CD4-positive, alpha-beta T cell (primary cell): Measurements from ENCODE around the gene FNBP1. TPM values are rescaled to one million over a fixed set of nuclear protein-coding genes. Genes with fewer than 3 reads are reported as not detected.

Source experiments
- ATAC-seq: fragments of 200-7000 bp; cut with Tn5 transposase; one replicate; pipeline ENCODE4 v1.10.0; 2022; ENCODE audit warnings: mild to moderate bottlenecking; ENCODE audit not compliant: poor library complexity
- CTCF ChIA-PET: fragments of 350-600 bp; sonication (Branson Sonifier 250); formaldehyde crosslinking; loops from one replicate; lab custom pipeline; 2021; ENCODE audit warnings: antibody characterized with exemption, inconsistent platforms; lab: Charles Lee
- POLR2A ChIA-PET: fragments of 350-600 bp; sonication (Branson Sonifier 250); formaldehyde crosslinking; loops from one replicate; lab custom pipeline; 2021; ENCODE audit warnings: antibody characterized with exemption, inconsistent platforms; lab: Charles Lee
- DNase-seq, 14 experiments: peaks; one replicate each; pipeline ENCODE4 v3.0.0-alpha.2; 2013 to 2020; ENCODE audit warnings: mixed read lengths in 2 of 14
- H3K27ac ChIP-seq, 2 donors: one replicate each; pipeline versions ENCODE4 v1.5.1 to v1.7.0; 2013; ENCODE audit warnings: low read length in 2 of 2, low read depth in 1 of 2, mild to moderate bottlenecking in 1 of 2
- H3K27me3 ChIP-seq, 2 experiments: 1 replicate in 1 of 2; 2 replicates in 1 of 2; pipeline versions ENCODE4 v1.6.1 to v1.7.0; 2013; ENCODE audit warnings: low read length in 2 of 2, control low read depth in 1 of 2, mild to moderate bottlenecking in 1 of 2, moderate library complexity in 1 of 2; ENCODE audit not compliant: insufficient read depth in 2 of 2, control insufficient read depth in 1 of 2
- H3K36me3 ChIP-seq: one replicate; pipeline ENCODE4 v1.6.1; 2013; ENCODE audit warnings: low read length, control low read depth; ENCODE audit not compliant: insufficient read depth
- H3K4me1 ChIP-seq: one replicate; pipeline ENCODE4 v1.6.1; 2013; ENCODE audit warnings: low read length, control low read depth; ENCODE audit not compliant: insufficient read depth
- H3K4me3 ChIP-seq: one replicate; pipeline ENCODE4 v1.5.1; 2013; ENCODE audit warnings: mild to moderate bottlenecking, low read length, moderate library complexity
- H3K9me3 ChIP-seq, 2 experiments: 1 replicate in 1 of 2; 2 replicates in 1 of 2; pipeline versions ENCODE4 v1.6.1 to v1.7.0; 2013; ENCODE audit warnings: low read length in 2 of 2, mild to moderate bottlenecking in 2 of 2, control low read depth in 1 of 2, moderate library complexity in 1 of 2; ENCODE audit not compliant: control insufficient read depth in 1 of 2, insufficient read depth in 1 of 2
- H3K27ac Mint-ChIP-seq: one replicate; pipeline ENCODE4 v1.8.0; 2020; ENCODE audit warnings: mixed read lengths
- H3K27me3 Mint-ChIP-seq: one replicate; pipeline ENCODE4 v1.8.0; 2021; ENCODE audit warnings: mixed read lengths
- H3K36me3 Mint-ChIP-seq: one replicate; pipeline ENCODE4 v1.8.0; 2021; ENCODE audit warnings: low read depth, mixed read lengths
- H3K4me1 Mint-ChIP-seq: one replicate; pipeline ENCODE4 v1.8.0; 2021; ENCODE audit warnings: low read depth, mixed read lengths
- H3K4me3 Mint-ChIP-seq: one replicate; pipeline ENCODE4 v1.8.0; 2020; ENCODE audit warnings: mild to moderate bottlenecking, mixed read lengths
- H3K9me3 Mint-ChIP-seq: one replicate; pipeline ENCODE4 v1.8.0; 2020; ENCODE audit warnings: mixed read lengths
- CTCF ChIP-seq: fragments of 200-600 bp; IDR thresholded peaks from one replicate; pipeline ENCODE4 v1.8.0; 2022; ENCODE audit warnings: antibody characterized with exemption, mild to moderate bottlenecking
- intact Hi-C, 2 experiments: fragments of 100-400 bp; cut with DNase I in 1 of 2; cut with micrococcal nuclease in 1 of 2; formaldehyde crosslinking; loops; one replicate each; pipeline versions ENCODE4 v1.15.1 to v1.9.0; 2023 to 2025; cut with DNase I, micrococcal nuclease
- total RNA-seq, 174 experiments: library from RNA in 2 of 174; stranded (reverse) in 2 of 174; gene quantifications; one replicate each; pipeline ENCODE4 v1.2.3 and lab custom pipeline; 2021 to 2026

FNBP1 gene
- total RNA-seq, 2 experiments from 2014 or later = 166 to 181 TPM

DNA sequence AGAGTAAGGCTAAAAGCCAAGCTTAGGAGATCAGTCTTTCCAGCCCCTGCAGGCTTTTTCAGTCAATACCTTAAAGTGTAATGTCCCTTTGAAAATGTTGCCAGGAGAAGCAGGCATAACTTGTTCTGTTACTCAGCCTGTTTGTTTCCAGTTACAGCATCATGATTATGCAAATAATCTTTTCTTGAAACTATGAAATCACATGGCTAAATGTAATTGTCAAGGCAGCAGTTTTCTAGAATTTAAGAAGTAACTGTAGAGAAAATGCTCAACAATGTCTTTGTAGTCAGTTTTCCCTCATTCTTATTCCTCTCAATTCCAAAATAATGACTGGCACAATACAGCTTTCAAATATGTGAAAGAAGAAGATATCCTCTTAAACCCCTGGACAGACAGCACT, 8.9 kb upstream of the FNBP1 start:
- peak overlapping the region; percentile 82 for H3K27ac Mint-ChIP-seq

DNA sequence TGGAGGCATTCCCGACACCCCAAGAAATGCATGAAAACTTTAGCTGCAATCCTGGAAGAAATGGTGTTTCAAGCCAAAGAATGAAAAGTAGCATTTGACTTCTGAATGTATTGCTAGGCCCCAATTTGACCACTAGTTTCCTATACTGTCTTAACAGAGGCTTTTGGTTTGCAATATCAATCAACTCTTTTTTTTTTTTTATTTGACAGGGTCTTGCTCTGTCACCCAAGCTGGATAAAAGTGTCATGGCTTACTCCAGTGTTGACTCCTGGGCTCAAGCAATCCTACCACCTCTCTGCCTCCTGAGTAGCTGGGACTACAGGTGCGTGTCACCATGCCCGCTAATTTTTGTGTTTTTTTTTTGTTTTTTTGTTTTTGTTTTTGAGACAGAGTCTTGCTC, 7.5 kb upstream of the FNBP1 start:
- POLR2A ChIA-PET = interaction anchor here (1.4 kb wide), 1 partner anchor 11 kb away, joined by 3 read pairs; no protein-coding TSS in a partner anchor
- Histone ChIP-seq H3K4me1 (peaks cover 32% of the 10 kb centered on the region), H3K9me3 (no peaks in the 10 kb centered on the region), H3K27ac (no peak overlapping the region), H3K27me3 (no peaks in the 10 kb centered on the region), H3K4me3 (no peak overlapping the region), H3K36me3 (no peaks in the 10 kb centered on the region)
- Mint-ChIP-seq H3K4me3 (peak overlapping the region; percentile 34), H3K4me1 (peaks cover 36% of the 10 kb centered on the region), H3K36me3 (no peaks in the 10 kb centered on the region), H3K27ac (peak overlapping the region; percentile 36), H3K9me3 (no peaks in the 10 kb centered on the region), H3K27me3 (no peaks in the 10 kb centered on the region)
- TF ChIP-seq CTCF = no peak
- no peak for DNase-seq
- ATAC-seq = no peak
- intact Hi-C loops = no loop called here
- CTCF ChIA-PET = interaction anchor here (1.5 kb wide), 1 partner anchor 324 kb away, joined by 4 read pairs; no protein-coding TSS in a partner anchor

More for the DNA sequence above, 8.9 kb upstream of the FNBP1 start:
- Mint-ChIP-seq H3K27me3 (no peaks in the 10 kb centered on the region), H3K4me3 (peak overlapping the region; percentile 84), H3K36me3 (no peaks in the 10 kb centered on the region), H3K9me3 (no peaks in the 10 kb centered on the region), H3K4me1 (peaks cover 25% of the 10 kb centered on the region)
- peaks cover 36% of the 10 kb centered on the region for H3K4me1 ChIP-seq
- no peaks in the 10 kb centered on the region for H3K9me3 ChIP-seq
- ATAC-seq = no peak
- H3K27me3 ChIP-seq = no peaks in the 10 kb centered on the region
- H3K36me3 ChIP-seq = no peaks in the 10 kb centered on the region
- no peak for DNase-seq
- intact Hi-C loops = no loop called here
- ChIA-PET POLR2A (interaction anchor here (1.1 kb wide), 1 partner anchor 213 kb away, joined by 3 read pairs; no protein-coding TSS in a partner anchor), CTCF (no interaction called here)
- no peak for TF ChIP-seq CTCF
- no peak overlapping the region for H3K4me3 ChIP-seq
- no peak overlapping the region for H3K27ac ChIP-seq

GRCh38 chr9:130049431-130050210, 6.6 kb upstream of the FNBP1 start:
- CTCF ChIA-PET = interaction anchor here (1.5 kb wide), 1 partner anchor 323 kb away, joined by 4 read pairs; no protein-coding TSS in a partner anchor

More at GRCh38 chr9:130049431-130050210, 6.6 kb upstream of the FNBP1 start:
- Mint-ChIP-seq H3K27me3 (no peaks in the 10 kb centered on the region), H3K36me3 (no peaks in the 10 kb centered on the region), H3K9me3 (no peaks in the 10 kb centered on the region), H3K27ac (no peak overlapping the region), H3K4me3 (no peak overlapping the region), H3K4me1 (peaks cover 43% of the 10 kb centered on the region)
- Histone ChIP-seq H3K27me3 (no peaks in the 10 kb centered on the region), H3K36me3 (no peaks in the 10 kb centered on the region), H3K9me3 (no peaks in the 10 kb centered on the region), H3K4me1 (peaks cover 26% of the 10 kb centered on the region), H3K27ac (no peak overlapping the region), H3K4me3 (no peak overlapping the region)
- DNase-seq (no peak), ATAC-seq (no peak)
- POLR2A ChIA-PET = interaction anchor here (1.4 kb wide), 1 partner anchor 10 kb away, joined by 3 read pairs; no protein-coding TSS in a partner anchor
- intact Hi-C loops = no loop called here
- TF ChIP-seq CTCF = no peak
